AG04450 (cell line): ENCODE measurements around the gene SETD1A. TPM values are rescaled to one million over a fixed set of nuclear protein-coding genes. Genes with fewer than 3 reads are reported as not detected.

Source experiments
- CTCF ChIA-PET: fragments of 300-600, 350-600 bp; formaldehyde crosslinking; extraction: SDS; loops from one replicate; lab custom pipeline; 2022; ENCODE audit warnings: antibody characterized with exemption, inconsistent platforms; lab: Charles Lee
- POLR2A ChIA-PET: fragments of 350-600 bp; formaldehyde crosslinking; extraction: SDS; loops from one replicate; lab custom pipeline; 2021; ENCODE audit warnings: antibody characterized with exemption, inconsistent platforms; lab: Yijun Ruan, JAX
- DNase-seq: peaks from one replicate; pipeline ENCODE4 v3.0.0-alpha.2; 2011; ENCODE audit warnings: low read depth, low spot score
- H3K27ac ChIP-seq: one replicate; pipeline ENCODE4 v1.5.1; 2012; ENCODE audit warnings: low read depth, low read length, control low read depth
- H3K27me3 ChIP-seq: one replicate; pipeline ENCODE4 v1.6.0; 2012; ENCODE audit warnings: low read length; ENCODE audit not compliant: control insufficient read depth, insufficient read depth
- H3K4me3 ChIP-seq: 2 replicates; pipeline ENCODE4 v1.5.1; 2011; ENCODE audit warnings: mild to moderate bottlenecking, low read depth, low read length, control low read depth
- H3K9me3 ChIP-seq: 2 replicates; pipeline ENCODE4 v1.5.1; 2012; ENCODE audit warnings: low read length; ENCODE audit not compliant: control insufficient read depth, insufficient read depth
- polyA plus RNA-seq: library from polyadenylated mRNA; depleted of rRNA; stranded (reverse); fragments of >200 nt; gene quantifications from 2 replicates; pipeline ENCODE4 v1.2.3, GENCODE V29; 2011
- TF ChIP-seq, protein P1 (sequence below): IDR thresholded peaks from 2 replicates; pipeline ENCODE4 v1.5.1; 2011; ENCODE audit warnings: low read depth, low read length, control low read depth, inconsistent platforms

Gene SETD1A
- polyA plus RNA-seq, 1 experiment, result 1.1 TPM

DNA sequence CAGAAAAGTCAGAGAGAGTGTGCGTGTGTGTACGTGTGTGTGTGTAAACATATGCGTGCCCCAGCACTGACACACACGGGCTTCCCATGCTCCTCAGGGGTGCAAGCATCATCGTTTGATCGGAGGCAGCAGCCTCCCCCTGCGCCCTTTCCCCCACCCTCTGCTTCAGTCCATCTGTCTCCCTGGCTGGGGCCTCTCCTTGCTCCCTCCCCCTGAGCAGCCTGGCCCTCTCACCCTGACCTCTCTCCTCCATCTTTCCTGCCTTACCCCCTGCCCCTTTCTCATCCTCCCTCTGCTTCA lies 48.5 kb downstream of the SETD1A start:
- Histone ChIP-seq H3K27me3 (no peaks in the 10 kb centered on the region), H3K9me3 (peaks cover 2% of the 10 kb centered on the region; the same call in 1 of the 2 replicates), H3K4me3 (no peak overlapping the region), H3K27ac (peak overlapping the region; percentile 39)
- DNase-seq, result no peak
- ChIA-PET CTCF (no interaction called here), POLR2A (interaction anchor here (0.9 kb wide), 1 partner anchor 174 kb away, joined by 3 read pairs; the partner anchor contains the start of gene FUS)
- TF ChIP-seq, protein P1, sequence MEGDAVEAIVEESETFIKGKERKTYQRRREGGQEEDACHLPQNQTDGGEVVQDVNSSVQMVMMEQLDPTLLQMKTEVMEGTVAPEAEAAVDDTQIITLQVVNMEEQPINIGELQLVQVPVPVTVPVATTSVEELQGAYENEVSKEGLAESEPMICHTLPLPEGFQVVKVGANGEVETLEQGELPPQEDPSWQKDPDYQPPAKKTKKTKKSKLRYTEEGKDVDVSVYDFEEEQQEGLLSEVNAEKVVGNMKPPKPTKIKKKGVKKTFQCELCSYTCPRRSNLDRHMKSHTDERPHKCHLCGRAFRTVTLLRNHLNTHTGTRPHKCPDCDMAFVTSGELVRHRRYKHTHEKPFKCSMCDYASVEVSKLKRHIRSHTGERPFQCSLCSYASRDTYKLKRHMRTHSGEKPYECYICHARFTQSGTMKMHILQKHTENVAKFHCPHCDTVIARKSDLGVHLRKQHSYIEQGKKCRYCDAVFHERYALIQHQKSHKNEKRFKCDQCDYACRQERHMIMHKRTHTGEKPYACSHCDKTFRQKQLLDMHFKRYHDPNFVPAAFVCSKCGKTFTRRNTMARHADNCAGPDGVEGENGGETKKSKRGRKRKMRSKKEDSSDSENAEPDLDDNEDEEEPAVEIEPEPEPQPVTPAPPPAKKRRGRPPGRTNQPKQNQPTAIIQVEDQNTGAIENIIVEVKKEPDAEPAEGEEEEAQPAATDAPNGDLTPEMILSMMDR, result no peak

DNA sequence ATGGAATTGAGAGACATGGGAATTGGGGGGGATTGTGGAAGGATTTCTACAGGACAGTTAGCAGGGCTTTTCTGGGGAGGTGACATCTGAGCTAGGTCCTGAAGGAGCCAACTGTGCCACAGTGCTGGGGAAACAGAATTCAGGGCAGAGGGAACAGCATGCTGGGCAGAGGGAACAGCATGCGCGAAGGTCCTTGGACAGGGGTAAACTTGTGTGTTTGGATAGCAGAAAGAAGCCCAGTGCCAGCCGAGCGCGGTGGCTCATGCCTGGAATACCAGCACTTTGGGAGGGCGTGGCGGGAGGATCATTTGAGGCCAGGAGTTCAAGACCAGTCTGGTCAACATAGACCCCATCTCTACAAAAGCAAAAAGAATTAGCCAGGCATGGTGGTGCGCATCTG lies 49.0 kb downstream of the SETD1A start:
- Histone ChIP-seq H3K27me3 (no peaks in the 10 kb centered on the region), H3K9me3 (peaks cover 2% of the 10 kb centered on the region; the same call in 1 of the 2 replicates), H3K4me3 (no peak overlapping the region), H3K27ac (no peak overlapping the region)
- DNase-seq, result no peak
- TF ChIP-seq, protein P1, result no peak
- CTCF ChIA-PET, result no interaction called here
- POLR2A ChIA-PET, result interaction anchor here (0.9 kb wide), 1 partner anchor 173 kb away, joined by 3 read pairs; the partner anchor contains the start of gene FUS

DNA sequence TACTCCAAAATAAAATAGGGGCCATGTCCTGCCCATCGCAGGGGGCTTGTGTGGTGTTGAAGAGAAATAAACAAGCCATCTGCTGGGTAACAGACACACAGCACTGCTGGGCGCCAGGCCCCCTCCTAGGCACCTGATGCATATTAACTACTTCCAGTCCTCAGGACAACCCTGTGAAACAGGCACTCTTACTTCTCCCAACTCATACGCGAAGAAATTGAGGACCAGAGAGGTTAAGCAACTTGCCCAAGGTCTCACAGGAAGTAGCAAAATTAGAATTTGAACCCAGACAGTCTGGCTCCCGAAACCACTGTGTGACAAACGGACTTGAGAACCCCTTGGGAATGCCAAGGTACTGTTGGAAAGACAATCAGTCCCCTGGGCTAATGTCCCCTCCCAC lies 50.1 kb downstream of the SETD1A start:
- H3K27ac ChIP-seq, result no peak overlapping the region
- peaks cover 2% of the 10 kb centered on the region; the same call in 1 of the 2 replicates for H3K9me3 ChIP-seq
- ChIA-PET CTCF (interaction anchor here (0.6 kb wide), 1 partner anchor 183 kb away, joined by 3 read pairs; no protein-coding TSS in a partner anchor), POLR2A (no interaction called here)
- no peak overlapping the region for H3K4me3 ChIP-seq
- DNase-seq, result no peak
- peaks cover 2% of the 10 kb centered on the region for H3K27me3 ChIP-seq
- TF ChIP-seq, protein P1, result no peak

DNA sequence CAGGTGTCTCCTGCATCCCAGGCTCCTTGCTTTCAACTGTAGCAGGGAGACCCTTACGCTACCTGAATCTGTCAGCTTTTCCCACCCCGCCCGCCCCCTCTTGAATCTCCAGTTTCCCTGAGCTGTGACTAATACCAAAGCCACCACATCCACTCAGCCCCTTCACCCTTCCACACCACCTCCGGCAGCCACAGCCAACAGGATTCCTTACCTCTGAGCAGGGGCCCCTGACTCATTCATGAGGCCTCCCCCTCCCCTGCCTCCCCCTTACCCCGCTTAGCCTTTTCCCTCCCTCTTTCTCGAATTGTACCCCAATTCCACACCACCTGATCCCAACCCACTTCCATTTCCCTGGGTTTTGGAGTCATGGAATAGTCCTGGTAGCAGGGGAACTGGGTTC lies 50.6 kb downstream of the SETD1A start:
- H3K4me3 ChIP-seq, result peak overlapping the region; percentile 34
- TF ChIP-seq, protein P1, result no peak
- ChIA-PET CTCF (interaction anchor here (0.6 to 1.0 kb wide), 2 partner anchors 24 to 183 kb away, joined by 3 read pairs; no protein-coding TSS in a partner anchor), POLR2A (no interaction called here)
- H3K27me3 ChIP-seq, result peaks cover 2% of the 10 kb centered on the region
- peak overlapping the region; percentile 39 for H3K27ac ChIP-seq
- DNase-seq, result peak; percentile 41
- peaks cover 2% of the 10 kb centered on the region; the same call in 1 of the 2 replicates for H3K9me3 ChIP-seq

DNA sequence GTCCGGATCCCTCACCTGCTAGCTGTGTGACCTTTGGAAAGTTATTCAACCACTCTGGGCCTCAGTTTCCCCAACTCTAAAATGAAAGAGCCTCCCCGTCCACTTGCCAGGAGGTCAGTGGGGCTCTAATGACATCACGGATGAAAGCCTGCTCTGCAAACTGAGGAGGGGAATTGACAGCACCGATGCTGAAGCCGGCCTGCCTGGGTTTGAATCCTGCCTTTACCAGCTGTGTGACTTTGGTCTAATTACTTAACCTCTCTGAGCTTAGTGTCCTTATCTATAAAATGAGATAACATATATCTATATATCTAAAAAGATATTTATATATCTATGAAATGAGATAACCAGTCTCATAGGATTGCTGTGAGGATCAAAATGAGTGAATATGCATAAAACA lies 51.0 kb downstream of the SETD1A start:
- Histone ChIP-seq H3K27me3 (peaks cover 2% of the 10 kb centered on the region), H3K9me3 (peaks cover 2% of the 10 kb centered on the region; the same call in 1 of the 2 replicates), H3K4me3 (peak overlapping the region; percentile 34), H3K27ac (peak overlapping the region; percentile 39)
- ChIA-PET CTCF (interaction anchor here (1.0 kb wide), 1 partner anchor 24 kb away, joined by 3 read pairs; no protein-coding TSS in a partner anchor), POLR2A (no interaction called here)
- DNase-seq, result no peak
- TF ChIP-seq, protein P1, result no peak
